HG03139 (cell line): Measurements from ENCODE around the gene NUP188.
"Not testable (repeated sequence)": the region's sequence is repeated elsewhere in the genome, so short reads cannot be mapped to it uniquely, and the experiment has no call there.

Source experiments
- ATAC-seq: cut with Tn5 transposase; IDR thresholded peaks from one replicate; pipeline ENCODE4 v1.9.1; 2021; ENCODE audit not compliant: unreplicated experiment

The NUP188 gene

DNA sequence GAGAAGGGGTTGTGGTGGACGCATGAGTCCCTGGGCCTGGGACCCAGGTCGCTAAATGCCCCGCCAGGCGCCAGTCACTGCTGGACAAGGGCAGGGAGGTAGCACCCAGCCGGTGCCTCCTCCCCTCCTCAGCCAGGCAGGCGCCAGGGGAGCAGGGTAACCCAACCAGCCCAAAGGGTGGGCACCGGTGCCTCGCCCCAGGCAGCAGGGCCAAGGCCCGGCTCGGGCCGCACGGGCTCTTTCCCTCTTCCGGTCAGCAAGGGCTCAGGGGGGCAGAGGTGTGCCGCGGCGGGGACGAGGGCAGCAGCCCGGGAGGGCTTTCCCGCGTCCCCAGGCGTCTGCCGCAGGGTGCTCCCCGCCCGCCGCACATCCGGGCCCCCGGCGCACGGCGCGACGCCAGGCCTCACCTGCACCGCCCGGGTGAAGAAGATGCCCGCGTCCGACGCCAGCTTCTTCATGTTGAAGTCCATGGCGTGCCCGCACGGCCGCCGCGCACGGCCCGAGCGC is 80.2 kb downstream of the NUP188 start:
- ATAC-seq, result peak; percentile 34

DNA sequence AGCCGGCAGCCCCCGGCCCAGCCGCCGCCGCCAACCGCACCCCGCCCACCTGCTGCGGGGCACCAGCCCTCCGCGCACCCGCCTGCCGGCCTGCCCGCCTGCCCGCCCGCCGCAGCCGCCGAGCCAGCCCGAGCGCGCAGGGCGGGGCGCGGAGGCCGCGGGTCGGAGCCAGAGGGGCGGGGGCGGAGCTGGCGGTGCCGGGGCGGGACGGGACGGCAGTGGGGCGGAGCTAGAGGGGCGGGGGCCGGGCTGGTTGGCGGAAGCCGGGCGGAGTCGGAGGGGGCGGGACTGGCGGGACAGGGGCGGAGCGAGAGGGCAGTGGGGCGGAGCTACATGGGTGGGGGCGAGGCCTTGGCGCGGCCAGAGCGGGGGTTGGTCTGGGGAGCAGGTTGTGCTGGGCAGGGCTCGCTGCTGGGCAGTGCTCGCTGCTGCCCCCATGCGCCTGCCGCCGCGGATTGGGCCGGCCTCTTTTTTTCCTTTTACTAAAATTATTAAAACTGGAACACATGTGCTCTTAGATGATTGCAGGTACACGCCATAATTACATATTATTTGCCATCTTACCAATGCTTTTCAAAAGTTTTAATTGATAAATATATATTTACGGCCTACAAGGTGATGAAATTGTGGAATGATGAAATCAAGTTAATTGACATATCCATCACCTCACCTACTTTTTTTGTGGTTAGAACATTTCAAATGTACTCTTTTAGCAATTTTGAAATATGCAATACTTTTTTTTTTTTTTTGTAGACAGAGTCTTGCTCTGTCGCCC is 80.9 kb downstream of the NUP188 start, which contains the start of gene SH3GLB2:
Gene SH3GLB2 (minus strand): TSS at position 140 of the 775 bp plus-strand sequence. CDS start 177 bp downstream, outside the sequence.
- peak; percentile 89 for ATAC-seq

DNA sequence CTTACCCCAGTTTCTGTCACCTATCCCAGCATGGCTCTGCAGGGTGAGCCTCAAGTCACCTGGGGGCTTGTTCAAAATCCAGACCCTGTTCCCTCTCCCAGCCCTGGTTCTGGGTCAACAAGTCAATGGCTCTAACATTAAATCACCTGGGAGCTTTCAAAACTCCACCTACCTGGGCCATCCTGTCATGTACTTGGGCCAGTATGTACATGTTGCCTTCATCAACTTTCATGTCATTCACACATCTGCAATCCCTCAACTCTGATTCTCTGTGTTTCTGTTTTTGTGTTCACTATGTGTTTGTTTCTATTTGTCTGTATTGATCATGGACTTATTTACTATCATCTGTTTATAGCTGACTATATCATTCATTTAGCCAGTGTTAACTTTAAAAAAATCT is 82.7 kb downstream of the NUP188 start:
- no peak for ATAC-seq

DNA sequence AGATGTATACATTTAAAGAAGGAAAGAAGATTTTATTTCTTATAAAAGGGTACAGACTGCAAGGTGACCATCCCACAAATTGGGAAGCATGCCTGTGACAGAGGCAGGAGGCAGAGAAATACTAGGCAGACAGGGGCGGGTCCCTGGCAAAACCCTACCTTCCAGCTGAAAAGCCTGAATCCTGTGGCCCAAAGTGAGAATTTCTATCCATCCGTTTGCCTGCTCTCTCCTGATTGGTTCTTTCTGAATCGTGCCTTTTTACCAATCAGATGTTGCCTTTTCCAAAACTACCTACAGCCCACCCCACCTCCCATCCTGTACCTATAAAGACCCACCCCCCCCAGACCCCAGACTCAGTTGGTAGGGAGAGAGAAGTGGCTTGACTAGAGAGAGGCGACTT is 84.0 kb downstream of the NUP188 start:
- ATAC-seq, result no peak

DNA sequence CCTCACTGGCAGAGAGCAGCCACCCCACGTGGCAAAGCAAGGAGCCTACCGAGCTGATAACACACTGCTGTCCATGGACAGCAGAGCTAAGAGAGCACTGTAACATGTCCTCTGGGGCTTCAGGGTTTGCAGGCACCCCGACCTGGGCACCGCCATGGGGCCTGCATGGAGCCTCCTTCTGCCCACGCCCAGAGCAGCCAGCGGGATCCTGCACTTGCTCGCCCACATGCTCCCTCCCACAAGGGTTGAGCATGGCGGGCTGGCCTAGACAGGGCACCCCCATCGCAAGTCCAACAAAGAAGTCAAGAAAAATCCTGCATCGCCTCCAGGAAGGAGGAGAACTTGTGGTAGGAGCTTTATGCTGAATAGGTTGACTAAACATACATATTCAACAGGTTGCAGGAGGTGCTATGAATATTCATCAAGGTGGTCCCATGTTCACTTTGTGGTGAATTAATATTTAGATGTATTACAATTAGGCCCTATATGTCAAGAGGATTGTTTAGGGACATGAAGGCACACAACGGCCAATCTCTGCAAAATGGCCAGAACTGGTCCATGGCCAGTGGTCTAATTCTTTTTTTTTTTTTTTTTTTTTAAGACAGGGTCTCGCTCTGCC is 85.2 kb downstream of the NUP188 start:
- ATAC-seq, result no peak

DNA sequence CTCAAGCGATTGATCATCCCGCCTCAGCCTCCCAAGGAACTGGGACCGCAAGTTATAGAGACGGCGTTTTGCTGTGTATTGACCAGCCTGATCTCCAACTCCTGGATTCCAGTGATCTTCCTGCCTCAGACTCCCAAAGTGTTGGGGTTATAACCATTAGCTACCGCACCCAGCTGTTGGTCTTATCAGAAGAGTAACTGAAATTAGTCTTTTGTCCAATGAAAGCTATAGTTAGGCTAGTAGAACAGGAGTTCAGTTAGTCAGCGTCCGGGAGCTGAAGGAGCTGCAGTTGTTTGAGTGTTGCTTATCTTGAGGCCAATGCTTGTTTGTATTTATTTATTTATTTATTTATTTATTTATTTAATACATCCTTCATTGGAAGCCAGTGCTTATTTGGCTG is 85.7 kb downstream of the NUP188 start:
- ATAC-seq, result no peak

DNA sequence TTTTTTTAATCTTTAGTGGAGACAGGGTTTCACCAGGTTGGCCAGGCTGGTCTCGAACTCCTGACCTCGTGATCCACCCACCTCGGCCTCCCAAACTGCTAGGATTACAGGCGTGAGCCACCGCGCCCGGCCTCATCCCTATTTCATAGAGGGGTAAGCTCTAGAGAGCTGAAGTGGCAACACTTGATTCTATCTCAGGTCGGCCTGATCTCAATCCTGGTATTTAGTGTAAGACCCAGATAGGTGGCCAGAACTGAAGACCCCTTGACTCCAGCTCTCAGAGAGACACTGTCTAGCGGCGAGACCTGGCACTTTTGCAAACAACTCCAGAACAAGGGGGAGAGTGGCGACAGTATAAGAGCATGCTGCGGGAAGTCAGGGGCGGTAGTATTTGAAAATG is 88.3 kb downstream of the NUP188 start:
- not testable (repeated sequence) for ATAC-seq

DNA sequence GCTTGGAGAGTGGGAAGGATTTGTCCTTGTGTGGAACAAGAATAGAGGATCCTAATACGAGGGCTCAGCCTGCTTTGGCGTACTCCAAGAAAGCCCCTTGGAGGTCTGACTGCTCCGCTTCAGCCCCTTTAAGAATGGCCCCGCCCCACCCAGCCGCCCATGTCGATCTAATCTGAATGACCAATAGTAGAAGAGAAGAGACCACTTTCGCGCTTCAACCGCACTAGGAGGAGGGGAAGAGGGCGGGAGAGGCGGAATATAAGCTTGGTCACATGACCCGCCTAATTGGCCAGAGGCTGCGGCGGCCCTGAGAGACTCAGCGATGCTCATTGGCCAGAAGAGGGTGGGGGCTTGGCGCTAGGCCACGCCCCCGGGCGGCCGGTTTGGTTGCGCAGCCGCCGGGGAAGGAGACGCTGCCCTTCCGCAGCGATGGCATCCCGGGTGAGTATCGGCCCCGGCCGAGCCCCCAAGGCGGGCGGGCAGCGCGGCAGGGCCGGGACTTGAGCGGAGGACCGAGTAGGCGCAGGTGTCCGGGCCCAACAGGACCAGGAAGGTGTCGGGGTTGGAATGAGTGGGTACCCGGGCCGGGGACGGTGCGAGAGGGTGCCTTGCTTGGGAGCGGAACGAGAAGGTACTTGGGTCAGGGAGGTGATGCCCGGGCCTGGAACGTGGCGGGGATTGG is 88.9 kb downstream of the NUP188 start, which contains the start of gene MIGA2:
Gene MIGA2 (plus strand): TSS at position 386 of the 682 bp plus-strand sequence. CDS start 3,969 bp downstream, outside the sequence.
- peak; percentile 87 for ATAC-seq

DNA sequence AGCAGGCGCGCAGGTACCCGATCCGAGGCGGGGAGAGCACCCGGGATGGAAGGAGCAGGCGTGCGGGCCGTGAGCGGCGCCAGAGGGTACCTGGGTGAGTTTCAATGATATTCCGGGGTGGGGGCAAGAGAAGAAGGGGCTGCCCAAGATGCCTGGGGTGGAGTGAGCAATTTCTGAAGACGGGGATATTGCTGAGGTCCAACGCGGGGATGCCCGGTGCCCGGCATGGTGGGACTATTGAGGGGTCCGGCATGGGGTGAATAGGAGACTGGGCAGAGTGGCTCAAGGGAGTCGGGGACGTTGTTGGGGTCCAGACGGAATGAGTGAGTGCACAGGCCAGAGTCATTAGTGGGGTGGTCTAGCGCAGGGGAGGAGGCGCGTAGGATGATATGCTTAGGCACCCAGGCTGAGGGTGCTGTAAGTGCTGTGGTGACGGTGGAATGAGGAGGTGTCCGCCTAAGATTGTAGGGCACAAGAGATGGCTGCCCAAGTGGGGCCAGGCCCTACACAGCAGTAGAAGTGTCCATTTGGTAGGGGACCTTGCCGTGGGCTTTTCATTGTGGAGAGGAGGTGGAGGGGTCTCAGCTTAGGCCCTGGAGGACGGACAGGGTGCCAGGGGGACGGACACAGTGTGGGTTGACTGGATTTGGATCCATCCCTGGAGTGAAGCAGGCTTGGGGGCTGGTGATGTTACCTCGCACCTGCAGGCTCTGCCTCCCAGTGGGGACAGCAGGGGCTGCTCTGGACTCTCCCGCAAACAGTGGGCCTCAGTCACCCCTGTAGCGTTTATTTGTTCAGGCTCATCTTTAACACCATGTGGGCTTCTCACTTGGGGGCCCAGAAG is 89.6 kb downstream of the NUP188 start:
- ATAC-seq, result no peak

DNA sequence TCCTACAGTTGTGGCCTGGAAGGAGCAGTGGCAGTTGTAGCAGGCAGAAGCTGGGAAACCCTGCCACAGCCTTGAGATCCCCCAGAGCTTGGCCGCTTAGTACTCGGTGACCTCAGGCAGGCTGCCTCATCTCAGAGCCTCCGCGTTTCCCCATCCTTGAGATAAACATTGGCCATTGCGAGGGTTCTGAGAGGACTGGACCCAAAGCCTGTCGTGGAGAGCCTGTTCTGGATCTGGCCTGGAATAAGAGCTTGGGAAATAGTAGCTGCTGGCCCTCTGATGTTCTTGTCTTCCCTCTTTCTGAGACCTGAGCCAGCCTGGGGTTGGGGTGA is 90.2 kb downstream of the NUP188 start:
- no peak for ATAC-seq

DNA sequence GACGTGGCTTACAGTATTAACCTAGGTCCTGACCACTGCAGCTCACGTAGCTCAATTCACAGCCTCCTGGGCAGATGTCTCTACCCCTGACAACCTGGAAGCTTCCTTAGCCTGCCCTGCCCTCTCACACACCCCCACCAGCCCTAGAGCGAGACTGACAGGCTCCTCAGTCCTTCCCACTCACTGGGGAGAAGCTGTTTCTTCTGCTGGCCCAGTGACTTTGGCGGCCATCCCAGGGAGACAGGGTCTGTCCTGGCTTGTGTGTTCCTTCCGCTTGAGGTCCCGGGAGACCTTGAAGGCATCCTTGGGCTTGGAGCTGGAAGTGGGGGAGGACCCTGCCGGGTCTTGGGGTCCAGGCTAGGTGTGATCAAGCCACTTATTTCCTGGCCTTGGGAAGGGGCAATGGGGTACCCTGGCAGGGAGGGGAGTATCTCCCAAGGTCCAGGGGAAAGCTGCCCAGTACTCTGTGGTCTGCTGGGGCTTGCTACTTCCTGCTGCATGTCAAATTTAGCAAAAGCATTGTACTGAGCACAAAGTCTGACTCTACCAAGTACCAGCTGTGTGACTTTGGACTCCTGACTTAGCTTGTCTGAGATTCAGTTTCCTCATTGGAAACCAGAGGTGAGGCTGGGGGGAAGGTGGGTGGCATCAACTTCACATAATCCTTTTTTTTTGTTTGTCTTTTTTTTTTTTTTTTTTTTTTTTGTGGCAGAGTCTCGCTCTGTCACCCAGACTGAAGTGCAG is 90.8 kb downstream of the NUP188 start:
- no peak for ATAC-seq

DNA sequence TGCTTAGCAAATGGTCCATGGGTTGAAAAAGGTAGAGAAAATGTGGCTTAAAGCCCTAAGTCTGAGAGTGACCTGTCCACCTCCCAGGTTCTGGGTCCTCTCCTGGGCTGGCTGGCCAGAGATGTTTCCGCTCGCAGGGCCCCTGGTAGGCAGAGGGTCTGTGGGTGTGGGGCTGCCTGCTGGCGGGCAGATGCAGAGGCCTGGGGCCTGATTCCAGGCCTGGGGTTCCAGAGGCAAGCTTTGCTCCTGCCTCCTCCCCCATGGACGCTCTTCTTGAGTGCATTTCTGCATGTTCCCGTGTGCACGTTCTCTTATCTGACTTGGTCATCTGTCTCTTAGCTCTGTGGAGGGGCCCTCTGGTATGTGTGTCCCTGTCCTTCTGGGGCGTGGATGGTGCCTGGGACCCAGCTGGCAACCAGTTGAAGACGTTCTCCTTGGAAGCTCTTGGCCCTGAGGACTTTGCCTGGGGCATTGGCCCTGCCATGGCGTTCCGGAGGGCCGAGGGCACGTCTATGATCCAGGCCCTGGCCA is 92.7 kb downstream of the NUP188 start:
- no peak for ATAC-seq

DNA sequence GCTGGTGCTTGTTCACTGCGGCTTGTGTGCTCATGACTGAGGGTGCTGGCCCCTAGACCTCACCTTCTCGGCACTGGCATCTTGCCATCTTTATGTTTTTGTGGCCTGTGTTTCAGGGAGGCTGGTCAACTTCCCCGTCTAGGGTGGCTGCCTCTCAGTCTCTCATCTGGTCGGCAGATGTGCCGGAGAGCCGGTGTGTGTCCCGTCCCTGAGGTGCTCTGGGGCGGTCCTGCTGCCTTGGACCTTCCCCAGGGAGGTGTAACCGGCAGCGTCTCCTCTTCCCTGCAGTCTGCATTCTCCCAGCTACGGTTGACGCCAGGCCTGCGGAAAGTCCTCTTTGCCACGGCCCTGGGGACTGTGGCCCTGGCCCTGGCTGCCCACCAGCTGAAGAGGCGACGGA is 94.5 kb downstream of the NUP188 start:
- no peak for ATAC-seq

DNA sequence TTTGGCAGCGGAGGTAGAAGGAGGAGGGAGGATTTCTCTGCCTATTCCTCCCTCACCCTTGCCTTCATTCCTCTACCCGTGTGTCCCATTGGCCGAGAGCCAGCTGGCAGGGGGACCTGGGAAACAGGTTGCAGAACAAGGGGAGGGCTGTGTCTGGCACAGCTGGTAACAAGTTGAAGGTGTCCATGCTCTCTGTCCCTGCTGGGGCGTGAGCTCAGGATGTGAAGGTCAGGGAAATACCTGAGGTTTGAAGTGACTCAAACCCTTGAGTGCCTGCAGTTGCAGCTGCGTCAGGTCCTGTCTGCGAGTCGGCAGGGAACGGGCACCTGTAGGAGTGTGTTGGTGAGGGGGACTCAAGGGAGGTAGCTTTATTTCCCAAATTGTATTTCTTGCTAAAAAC is 105.1 kb downstream of the NUP188 start:
- ATAC-seq, result no peak

DNA sequence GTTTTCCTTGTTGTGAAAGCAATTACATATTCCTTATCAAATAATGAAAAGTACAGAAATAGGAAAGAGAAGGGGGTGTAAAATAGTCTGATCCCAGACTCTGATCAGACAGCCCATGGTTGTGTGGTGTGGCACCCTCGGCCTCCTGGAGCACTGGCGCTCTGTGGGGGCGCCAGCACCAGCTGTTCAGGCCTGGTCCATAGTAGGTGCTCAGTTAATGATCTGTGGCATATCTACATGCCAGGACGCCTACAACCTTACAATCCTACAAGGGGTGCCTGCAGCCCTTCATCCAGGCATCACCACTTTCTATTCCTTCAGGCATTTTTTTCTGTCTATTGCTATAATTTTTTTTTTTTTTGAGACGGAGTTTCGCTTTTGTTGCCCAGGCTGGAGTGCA is 105.5 kb downstream of the NUP188 start:
- no peak for ATAC-seq

DNA sequence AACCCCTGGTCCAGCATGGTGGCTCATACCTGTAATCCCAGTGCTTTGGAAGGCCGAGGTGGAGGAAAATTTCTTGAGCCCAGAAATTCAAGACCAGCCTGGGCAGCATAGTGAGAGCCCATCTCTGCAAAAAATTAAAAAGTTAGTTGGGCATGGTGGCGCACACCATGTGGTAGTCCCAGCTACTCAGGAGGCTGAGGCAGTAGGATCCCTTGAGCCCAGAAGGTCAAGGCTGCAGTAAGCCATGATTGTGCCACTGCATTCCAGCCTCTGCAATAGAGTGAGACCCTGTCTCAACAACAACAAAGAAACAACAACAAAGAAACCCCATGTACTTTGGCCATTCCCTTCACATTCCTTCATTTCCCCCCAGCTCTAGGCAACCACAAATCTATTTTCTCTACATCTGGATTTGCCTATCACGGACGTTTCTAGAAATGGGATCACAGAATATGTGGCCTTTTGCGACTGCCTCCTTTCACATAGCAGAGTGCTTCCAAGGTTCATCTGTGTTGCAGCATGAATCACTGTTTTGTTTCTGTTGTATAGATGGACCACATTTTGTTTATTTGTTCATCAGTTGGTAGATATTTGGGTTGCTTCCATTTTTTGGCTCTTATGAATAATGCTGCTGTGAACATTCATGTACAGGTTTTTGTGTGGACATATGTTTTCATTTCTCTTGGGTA is 106.8 kb downstream of the NUP188 start:
- no peak for ATAC-seq
